H9 (cell line): ENCODE results near the gene SP110. TPM values are rescaled to one million over a fixed set of nuclear protein-coding genes. Genes with fewer than 3 reads are reported as not detected.

ENCODE experiments used
- DNase-seq: peaks from one replicate; pipeline ENCODE4 v3.0.0-alpha.2; 2017
- H2AFZ ChIP-seq: one replicate; pipeline ENCODE4 v1.6.1; 2013; ENCODE audit warnings: mild to moderate bottlenecking, low read length, control low read depth, moderate library complexity
- H2AK5ac ChIP-seq: 2 replicates; pipeline ENCODE4 v1.6.1; 2013; ENCODE audit warnings: low read length, control low read depth, mixed read lengths; ENCODE audit not compliant: insufficient read length
- H2BK120ac ChIP-seq: one replicate; pipeline ENCODE4 v1.6.1; 2013; ENCODE audit warnings: low read depth, mild to moderate bottlenecking, low read length, control low read depth, inconsistent platforms; ENCODE audit not compliant: poor library complexity, severe bottlenecking
- H2BK12ac ChIP-seq: 2 replicates; pipeline ENCODE4 v1.6.1; 2013; ENCODE audit warnings: low read length, control low read depth, mixed read lengths, low read depth; ENCODE audit not compliant: insufficient read length
- H2BK15ac ChIP-seq: 2 replicates; pipeline ENCODE4 v1.6.1; 2013; ENCODE audit warnings: low read depth, low read length, control low read depth
- H2BK20ac ChIP-seq: one replicate; pipeline ENCODE4 v1.6.1; 2013; ENCODE audit warnings: low read depth, mild to moderate bottlenecking, low read length, control low read depth, inconsistent platforms; ENCODE audit not compliant: poor library complexity, severe bottlenecking
- H2BK5ac ChIP-seq: 2 replicates; pipeline ENCODE4 v1.6.1; 2013; ENCODE audit warnings: low read length, control low read depth, mixed read lengths; ENCODE audit not compliant: insufficient read length
- H3K14ac ChIP-seq: 2 replicates; pipeline ENCODE4 v1.6.1; 2013; ENCODE audit warnings: low read length, control low read depth; ENCODE audit not compliant: insufficient read depth
- H3K18ac ChIP-seq: 2 replicates; pipeline ENCODE4 v1.6.1; 2013; ENCODE audit warnings: low read depth, mild to moderate bottlenecking, mixed read lengths, low read length, control low read depth; ENCODE audit not compliant: insufficient read length
- H3K23ac ChIP-seq: 2 replicates; pipeline ENCODE4 v1.6.1; 2013; ENCODE audit warnings: low read length, control low read depth, mixed read lengths, low read depth; ENCODE audit not compliant: insufficient read length
- H3K23me2 ChIP-seq: 2 replicates; pipeline ENCODE4 v1.6.1; 2013; ENCODE audit warnings: low read depth, mild to moderate bottlenecking, mixed read lengths, low read length, control low read depth; ENCODE audit not compliant: insufficient read length, poor library complexity, severe bottlenecking
- H3K27ac ChIP-seq: 2 replicates; pipeline ENCODE4 v1.5.1; 2013; ENCODE audit warnings: low read length, control low read depth, mixed read lengths, low read depth; ENCODE audit not compliant: insufficient read length
- H3K27me3 ChIP-seq: 2 replicates; pipeline ENCODE4 v1.6.1; 2013; ENCODE audit warnings: low read length, control low read depth, inconsistent platforms; ENCODE audit not compliant: insufficient read depth
- H3K4ac ChIP-seq: 2 replicates; pipeline ENCODE4 v1.6.1; 2013; ENCODE audit warnings: low read depth, mild to moderate bottlenecking, control low read depth, inconsistent platforms, low read length, moderate library complexity
- H3K4me1 ChIP-seq: 2 replicates; pipeline ENCODE4 v1.6.1; 2013; ENCODE audit warnings: low read length, control low read depth, inconsistent platforms; ENCODE audit not compliant: insufficient read depth
- H3K4me2 ChIP-seq: 2 replicates; pipeline ENCODE4 v1.6.1; 2013; ENCODE audit warnings: low read length, control low read depth, mixed read lengths; ENCODE audit not compliant: insufficient read length, insufficient read depth
- H3K56ac ChIP-seq: 2 replicates; pipeline ENCODE4 v1.6.1; 2013; ENCODE audit warnings: low read depth, mild to moderate bottlenecking, mixed read lengths, low read length, control low read depth; ENCODE audit not compliant: insufficient read length
- H3K79me1 ChIP-seq: 2 replicates; pipeline ENCODE4 v1.6.1; 2013; ENCODE audit warnings: low read depth, mild to moderate bottlenecking, moderate library complexity, low read length, control low read depth, inconsistent platforms; ENCODE audit not compliant: insufficient read depth, poor library complexity, severe bottlenecking
- H3K79me2 ChIP-seq: 2 replicates; pipeline ENCODE4 v1.6.1; 2013; ENCODE audit warnings: low read length, control low read depth, inconsistent platforms; ENCODE audit not compliant: insufficient read depth
- H3K9ac ChIP-seq: 2 replicates; pipeline ENCODE4 v1.6.1; 2013; ENCODE audit warnings: low read length, control low read depth, mixed read lengths; ENCODE audit not compliant: insufficient read length; ENCODE audit errors: extremely low read depth
- H3K9me3 ChIP-seq: one replicate; pipeline ENCODE4 v1.6.1; 2013; ENCODE audit warnings: low read depth, low read length, inconsistent platforms; ENCODE audit not compliant: control insufficient read depth
- H3T11ph ChIP-seq: one replicate; pipeline ENCODE4 v1.6.1; 2013; ENCODE audit warnings: mild to moderate bottlenecking, low read length, control low read depth, inconsistent platforms
- H4K20me1 ChIP-seq: one replicate; pipeline ENCODE4 v1.6.1; 2013; ENCODE audit not compliant: control insufficient read depth, insufficient read length, insufficient read depth
- H4K5ac ChIP-seq: 2 replicates; pipeline ENCODE4 v1.6.1; 2013; ENCODE audit warnings: low read depth, mild to moderate bottlenecking, mixed read lengths, low read length, control low read depth; ENCODE audit not compliant: insufficient read length
- H4K8ac ChIP-seq: replicated peaks from 2 replicates; pipeline ENCODE4 v1.6.1; 2013; ENCODE audit warnings: low read length, control low read depth, mixed read lengths, low read depth; ENCODE audit not compliant: insufficient read length
- H4K91ac ChIP-seq: 2 replicates; pipeline ENCODE4 v1.6.1; 2013; ENCODE audit warnings: low read depth, mild to moderate bottlenecking, moderate library complexity, mixed read lengths, low read length, control low read depth; ENCODE audit not compliant: insufficient read length
- H3K27ac Mint-ChIP-seq, 3 experiments: 2 replicates in 2 of 3; 3 replicates in 1 of 3; pipeline ENCODE4 v1.8.0; 2020 to 2021; ENCODE audit warnings: mixed read lengths in 3 of 3, mild to moderate bottlenecking in 1 of 3, moderate library complexity in 1 of 3
- H3K27me3 Mint-ChIP-seq: 2 replicates; pipeline ENCODE4 v1.8.0; 2021; ENCODE audit warnings: low read depth, mild to moderate bottlenecking, moderate library complexity, mixed read lengths
- H3K36me3 Mint-ChIP-seq, 3 experiments: 2 replicates in 2 of 3; 3 replicates in 1 of 3; pipeline ENCODE4 v1.8.0; 2020 to 2021; ENCODE audit warnings: low read depth in 3 of 3, mixed read lengths in 3 of 3; ENCODE audit not compliant: insufficient read depth in 1 of 3
- H3K4me1 Mint-ChIP-seq, 2 experiments: 2 replicates each; pipeline ENCODE4 v1.8.0; 2020; ENCODE audit warnings: mixed read lengths in 2 of 2
- H3K4me3 Mint-ChIP-seq, 2 experiments: 2 replicates in 1 of 2; 3 replicates in 1 of 2; pipeline ENCODE4 v1.8.0; 2020 to 2021; ENCODE audit warnings: mild to moderate bottlenecking in 2 of 2, mixed read lengths in 2 of 2, moderate library complexity in 1 of 2
- H3K9me3 Mint-ChIP-seq, 2 experiments: 2 replicates in 1 of 2; 3 replicates in 1 of 2; pipeline ENCODE4 v1.8.0; 2020; ENCODE audit warnings: mild to moderate bottlenecking in 2 of 2, mixed read lengths in 2 of 2, moderate library complexity in 1 of 2
- CTCF ChIP-seq: fragments of 200-600 bp; sonication (generic); conservative IDR thresholded peaks from 3 replicates; pipeline ENCODE4 v1.8.0; 2021; ENCODE audit warnings: antibody characterized with exemption, mild to moderate bottlenecking
- WGBS: extraction: QIAGEN DNeasy Blood & Tissue Kit; methylation state at CpG from one replicate; pipeline ENCODE4 v1.1.7; 2013; ENCODE audit warnings: missing lambda C conversion rate, low lambda C conversion rate, mixed read lengths; ENCODE audit not compliant: insufficient read length; ENCODE audit errors: extremely low coverage; 5-methylcytosine and 5-hydroxymethylcytosine counted together
- total RNA-seq: library from RNA; stranded (reverse); gene quantifications from 2 replicates; pipeline ENCODE4 v1.2.1, GENCODE V29; 2021

The SP110 gene
- total RNA-seq, 1 experiment from 2014 or later, result 3.7 TPM

- H2BK15ac ChIP-seq, result no peak overlapping the region
- H2AFZ ChIP-seq, result no peak overlapping the region
- WGBS, result no CpG with 5 or more reads among the region's 3 CpGs
- H3K14ac ChIP-seq, result no peak overlapping the region
- H3K79me1 ChIP-seq, result no peaks in the 10 kb centered on the region
- peaks cover 0 to 6% (median 0%) of the 10 kb centered on the region in 3 experiments; a peak in 2 of 7 replicates for H3K36me3 Mint-ChIP-seq
- H3K4ac ChIP-seq, result no peak overlapping the region
- H3K9me3 ChIP-seq, result no peaks in the 10 kb centered on the region
- H3K9ac ChIP-seq, result no peak overlapping the region
- DNase-seq, result no peak
- H2AK5ac ChIP-seq, result no peak overlapping the region
- H4K5ac ChIP-seq, result no peak overlapping the region
- H3K56ac ChIP-seq, result no peak overlapping the region
- no peak overlapping the region for H3K4me2 ChIP-seq
- no peaks in the 10 kb centered on the region; a peak in 1 of 4 replicates for H3K4me1 Mint-ChIP-seq
- H3K27me3 Mint-ChIP-seq, result no peaks in the 10 kb centered on the region
- no peak for TF ChIP-seq CTCF
- H4K8ac ChIP-seq, result no peak overlapping the region
- H2BK20ac ChIP-seq, result no peak overlapping the region
- peaks cover 5 to 8% of the 10 kb centered on the region in 2 experiments; a peak in 4 of 5 replicates for H3K9me3 Mint-ChIP-seq
- no peaks in the 10 kb centered on the region for H3K23me2 ChIP-seq
- no peaks in the 10 kb centered on the region for H3K27me3 ChIP-seq
- H3K18ac ChIP-seq, result no peak overlapping the region
- no peaks in the 10 kb centered on the region for H3K4me1 ChIP-seq
- H3K27ac Mint-ChIP-seq, result no peak overlapping the region
- H3T11ph ChIP-seq, result no peak overlapping the region
- no peak overlapping the region for H3K23ac ChIP-seq
- H4K91ac ChIP-seq, result no peak overlapping the region
- no peak overlapping the region for H2BK12ac ChIP-seq
- H3K79me2 ChIP-seq, result no peaks in the 10 kb centered on the region
- no peak overlapping the region for H2BK5ac ChIP-seq
- H3K27ac ChIP-seq, result no peak overlapping the region
- no peak overlapping the region for H2BK120ac ChIP-seq
- H3K4me3 Mint-ChIP-seq, result no peak overlapping the region
- no peaks in the 10 kb centered on the region for H4K20me1 ChIP-seq
These were observed 37.0 kb upstream of the SP110 start for GRCh38 chr2:230256733-230257332.
